NCI-H2081 (cell line): ENCODE results near the gene CASZ1.

ENCODE experiments used
- DNase-seq, 2 experiments: peaks; one replicate each; lab custom pipeline; 2025; lab: John Stamatoyannopoulos, UW

CASZ1 gene

DNA sequence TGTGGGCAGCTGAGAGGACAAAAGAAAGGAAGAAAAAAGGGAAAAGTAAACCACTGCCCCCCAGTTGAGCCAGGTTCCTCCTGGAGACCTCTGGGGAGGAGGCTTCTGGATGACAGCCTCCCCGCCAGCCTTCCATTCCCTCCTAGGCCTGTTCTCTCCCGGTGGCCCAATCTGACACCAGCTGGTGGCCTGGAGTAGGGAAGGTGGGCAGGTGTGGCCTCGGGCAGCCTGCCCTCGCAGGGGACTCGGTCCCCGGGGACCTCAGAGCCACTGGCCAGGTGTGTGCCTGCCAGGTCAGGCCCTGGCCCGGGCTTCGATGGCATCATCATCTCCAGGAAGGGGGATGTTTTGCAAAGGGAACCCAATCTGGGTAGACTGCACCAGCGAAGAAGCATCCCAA, 159.0 kb downstream of the CASZ1 start:
- DNase-seq, result no peak

DNA sequence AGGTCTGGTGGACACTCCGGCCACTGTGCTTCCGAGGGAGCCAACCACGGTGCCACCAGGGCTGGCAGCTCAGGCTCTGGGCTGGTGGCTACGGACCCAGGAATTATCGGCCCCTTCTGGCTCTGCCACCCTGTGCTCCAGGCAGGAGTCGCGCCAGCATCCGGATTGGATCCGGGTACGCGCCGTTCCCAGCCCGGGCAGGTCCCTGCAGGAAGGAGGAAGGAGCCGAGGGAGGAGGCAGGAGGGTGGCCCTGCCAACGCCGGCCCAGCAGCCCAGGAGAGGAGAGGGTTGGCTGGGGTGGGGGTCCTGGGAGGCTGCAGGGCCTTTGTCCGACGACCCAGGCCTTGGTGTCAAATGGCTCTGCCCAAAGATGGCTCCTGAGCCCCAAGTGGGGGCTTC, 160.5 kb downstream of the CASZ1 start:
- DNase-seq, result no peak

DNA sequence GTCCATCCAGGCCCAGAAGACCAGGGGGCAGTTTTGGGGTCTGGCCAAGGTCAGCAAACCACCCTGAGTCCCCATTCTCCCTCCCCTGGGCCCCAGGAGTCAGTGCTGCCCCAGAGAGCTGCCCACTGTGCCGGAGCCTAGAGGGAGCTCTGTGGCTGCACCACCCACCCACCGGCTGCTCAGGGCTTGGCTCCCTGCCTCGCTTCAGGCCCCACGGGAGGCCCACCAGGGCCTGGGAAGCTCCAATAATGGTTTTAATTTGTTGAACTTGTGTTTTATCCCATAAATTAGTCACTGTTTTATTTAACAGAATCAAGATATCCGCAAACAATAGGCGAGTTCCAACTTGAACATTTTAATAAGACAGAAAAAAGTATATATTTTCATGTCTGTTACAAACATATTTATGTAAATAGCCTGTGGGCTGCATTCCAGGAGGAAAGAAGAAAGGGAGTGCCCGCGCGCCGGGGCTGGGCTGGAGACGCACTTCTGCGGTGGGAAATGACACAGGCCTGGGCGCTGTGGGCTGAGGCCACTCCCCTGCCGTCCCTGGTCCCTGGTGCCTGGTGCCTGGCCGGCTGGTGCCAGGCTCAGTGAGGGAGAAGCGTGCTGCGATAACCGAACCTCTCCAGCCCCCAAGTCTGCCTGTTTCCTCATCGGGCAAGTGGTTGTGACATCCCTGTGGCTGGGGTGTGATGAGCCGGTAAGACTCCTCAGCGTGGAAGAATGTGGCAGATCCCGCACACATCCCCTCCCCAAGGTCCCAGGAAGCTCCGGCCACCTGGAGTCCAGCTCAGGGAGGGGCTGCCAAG, 161.2 kb downstream of the CASZ1 start:
- peak; percentile 67 to 75 for DNase-seq

DNA sequence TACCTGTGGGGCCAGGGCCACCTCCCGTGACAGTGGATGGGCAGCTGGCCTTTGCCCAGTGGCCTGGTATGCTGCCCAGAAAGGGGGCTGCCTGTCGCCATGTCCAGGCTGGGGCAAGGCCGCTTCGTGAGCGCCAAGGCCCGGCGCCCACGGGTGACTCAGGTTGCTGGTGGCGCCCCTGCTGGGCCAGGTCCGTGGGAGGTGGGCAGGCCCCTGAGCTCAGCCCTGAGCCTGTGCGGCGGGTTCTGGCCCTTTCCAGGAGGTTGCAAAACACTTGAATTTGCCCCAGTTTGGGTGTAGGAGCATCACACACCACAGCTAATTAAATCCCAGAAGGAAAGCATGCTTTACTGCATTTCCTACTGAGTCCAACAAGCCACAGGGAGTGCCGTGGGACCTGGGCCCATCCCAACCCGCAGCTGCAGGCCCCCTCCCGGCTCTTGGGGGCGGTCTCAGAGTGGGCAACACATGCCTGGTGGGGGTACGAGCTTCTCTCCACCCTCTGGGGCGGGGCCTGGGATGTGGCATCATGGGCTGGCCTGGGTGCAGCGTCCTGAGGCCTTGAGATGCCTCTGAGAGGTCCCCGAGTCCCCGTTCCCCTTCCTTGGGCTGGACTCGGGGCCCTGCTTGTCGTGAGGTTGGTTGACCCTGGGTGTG, 161.9 kb downstream of the CASZ1 start:
- DNase-seq, result no peak

DNA sequence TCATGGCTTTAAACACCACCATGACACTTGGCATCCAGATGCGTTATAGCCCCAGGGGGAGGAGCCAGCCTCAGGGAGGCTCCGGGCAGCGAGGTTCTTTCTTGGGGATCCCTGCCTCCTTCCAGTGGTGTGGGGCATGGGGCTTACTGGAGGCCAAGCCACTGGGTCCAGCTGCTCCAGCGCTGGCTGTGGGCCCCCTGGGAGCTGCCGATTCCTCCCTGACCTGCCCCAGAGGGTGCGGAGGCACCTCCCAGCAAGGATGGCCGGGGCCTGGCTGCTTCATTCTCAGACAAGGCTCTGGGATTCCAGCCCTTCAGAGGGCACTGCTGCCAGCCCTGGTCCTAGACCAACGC, 162.4 kb downstream of the CASZ1 start:
- no peak for DNase-seq

DNA sequence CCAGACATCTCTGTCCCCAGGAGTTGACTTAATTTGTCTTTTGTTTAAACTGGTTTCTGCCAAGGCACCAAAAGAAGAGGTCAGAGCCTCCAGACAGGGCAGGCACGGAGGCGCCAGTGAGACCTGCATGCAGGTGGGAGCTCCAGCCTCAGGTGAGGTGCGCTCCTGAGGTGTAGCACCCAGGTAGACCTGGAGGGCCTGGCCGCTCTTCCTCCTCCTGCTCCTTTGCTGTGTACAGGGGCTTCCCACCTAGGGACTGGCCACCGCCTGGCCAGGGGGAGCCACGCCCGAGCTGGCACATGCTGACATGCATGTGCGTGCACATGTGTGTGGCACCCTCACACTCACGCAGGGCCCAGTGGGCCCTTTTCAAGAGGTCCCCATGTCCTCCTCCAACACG, 163.0 kb downstream of the CASZ1 start:
- DNase-seq, result no peak

DNA sequence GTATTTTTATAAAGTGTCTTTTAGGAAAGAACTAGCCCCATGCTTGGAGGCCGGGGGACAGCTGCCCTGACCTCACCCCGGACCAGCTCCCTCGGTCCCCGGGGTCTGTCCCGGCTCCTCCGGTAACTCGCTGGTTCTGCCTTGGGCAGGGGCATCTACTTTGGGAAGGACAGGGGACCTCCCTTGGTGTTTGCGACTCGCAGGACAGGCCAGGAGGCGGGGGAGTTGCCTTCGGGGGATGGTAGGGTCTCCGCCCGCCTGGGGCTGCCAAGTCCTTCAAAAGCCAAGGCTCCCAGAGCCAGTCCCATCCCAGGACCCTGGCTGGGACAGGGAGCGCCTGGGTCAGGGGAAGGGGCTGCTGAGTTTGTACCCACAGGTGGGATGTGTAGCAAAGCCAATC, 163.8 kb downstream of the CASZ1 start:
- DNase-seq, result no peak

DNA sequence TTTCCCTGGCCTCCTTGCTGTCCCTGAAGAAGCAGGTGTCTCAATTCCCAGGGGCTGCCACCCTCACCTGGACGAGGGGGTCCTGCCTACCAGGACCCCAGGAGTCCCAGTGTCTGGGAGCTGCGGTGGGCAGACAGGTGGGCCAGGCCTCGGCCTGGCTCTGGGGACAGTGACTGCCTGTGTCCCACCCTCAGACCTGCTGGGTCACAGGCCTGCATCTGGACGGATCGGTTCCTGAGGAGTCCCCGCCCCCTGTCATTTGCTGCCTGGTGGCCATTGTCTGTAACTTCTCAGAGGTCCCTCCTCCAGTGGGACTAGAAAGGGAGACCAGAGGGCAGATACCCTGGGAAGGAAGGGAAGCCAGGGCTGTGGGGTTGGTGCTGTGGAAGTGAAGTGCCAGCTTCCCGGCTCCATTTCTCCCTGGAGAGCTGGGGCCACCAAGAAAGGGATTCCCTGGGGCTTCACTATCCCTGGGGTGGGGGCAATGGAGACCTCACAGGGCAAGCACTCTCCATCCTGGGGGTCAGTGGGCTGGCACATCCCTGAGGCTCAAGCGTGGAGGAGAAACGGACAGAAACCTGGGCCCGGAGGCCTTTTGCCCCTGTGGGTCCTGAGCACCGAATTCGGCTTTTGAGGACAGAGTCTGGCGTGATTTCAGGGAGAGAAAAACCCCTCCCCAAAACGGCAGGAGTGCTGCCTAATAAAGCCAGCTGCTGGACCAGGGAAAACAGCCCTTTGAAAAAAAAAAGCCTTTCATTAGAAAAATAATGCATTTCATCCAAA, 164.4 kb downstream of the CASZ1 start:
- no peak for DNase-seq

DNA sequence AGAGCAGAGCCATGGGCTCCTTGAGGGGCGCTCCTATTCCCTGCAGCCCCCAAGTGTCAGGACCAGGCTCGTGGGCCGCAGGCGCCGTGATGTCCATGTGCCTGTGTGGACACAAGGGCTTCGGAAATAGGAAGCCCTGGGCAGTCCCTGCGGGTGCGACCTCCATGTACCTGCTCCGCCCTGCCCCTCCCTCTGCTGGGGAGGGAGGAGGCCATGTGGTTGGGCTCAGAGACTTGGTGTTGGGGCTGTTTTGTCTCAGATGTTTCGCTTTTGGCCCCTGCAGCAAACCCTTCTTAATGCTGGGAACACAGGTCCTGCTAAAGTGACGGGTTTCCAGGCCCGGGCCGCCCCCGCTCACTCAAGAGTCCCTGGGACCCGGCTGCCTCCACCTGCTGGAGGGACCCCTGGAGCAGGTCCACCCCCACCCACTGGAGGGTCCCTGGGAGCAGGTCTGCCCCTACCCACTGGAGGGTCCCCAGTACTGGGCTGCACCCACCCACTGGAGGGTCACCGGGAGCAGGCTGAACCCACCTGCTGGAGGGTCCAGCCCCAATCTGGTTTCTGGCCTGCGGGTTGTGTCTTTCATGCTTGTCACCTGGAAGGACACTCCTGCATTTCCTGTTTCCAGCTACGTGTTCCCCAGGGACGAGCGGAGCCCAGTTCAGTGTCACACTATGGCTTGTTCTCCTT, 165.2 kb downstream of the CASZ1 start:
- no peak for DNase-seq

DNA sequence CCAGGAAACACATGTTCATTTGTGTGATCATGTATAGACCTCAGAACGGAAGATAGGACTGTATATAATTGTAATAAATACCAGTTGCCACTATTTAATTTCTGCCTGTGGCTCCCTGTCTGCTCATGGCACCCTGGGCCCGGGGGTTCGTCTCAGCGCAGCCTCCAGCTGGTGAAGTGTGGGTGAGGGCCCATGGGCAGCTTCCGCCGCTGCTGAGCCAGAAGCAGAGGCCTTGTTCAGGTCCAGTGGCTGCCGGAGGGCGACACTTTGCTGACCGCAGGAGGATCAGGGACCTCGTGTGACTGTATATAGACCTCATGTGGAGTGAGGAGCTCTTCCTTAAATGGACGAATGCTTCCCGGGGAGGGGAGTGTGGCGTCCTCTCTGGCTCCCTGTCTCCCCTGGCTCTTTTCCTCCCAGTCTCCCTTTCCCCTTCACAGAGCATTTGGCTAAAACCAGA, 165.8 kb downstream of the CASZ1 start:
- DNase-seq, result no peak

DNA sequence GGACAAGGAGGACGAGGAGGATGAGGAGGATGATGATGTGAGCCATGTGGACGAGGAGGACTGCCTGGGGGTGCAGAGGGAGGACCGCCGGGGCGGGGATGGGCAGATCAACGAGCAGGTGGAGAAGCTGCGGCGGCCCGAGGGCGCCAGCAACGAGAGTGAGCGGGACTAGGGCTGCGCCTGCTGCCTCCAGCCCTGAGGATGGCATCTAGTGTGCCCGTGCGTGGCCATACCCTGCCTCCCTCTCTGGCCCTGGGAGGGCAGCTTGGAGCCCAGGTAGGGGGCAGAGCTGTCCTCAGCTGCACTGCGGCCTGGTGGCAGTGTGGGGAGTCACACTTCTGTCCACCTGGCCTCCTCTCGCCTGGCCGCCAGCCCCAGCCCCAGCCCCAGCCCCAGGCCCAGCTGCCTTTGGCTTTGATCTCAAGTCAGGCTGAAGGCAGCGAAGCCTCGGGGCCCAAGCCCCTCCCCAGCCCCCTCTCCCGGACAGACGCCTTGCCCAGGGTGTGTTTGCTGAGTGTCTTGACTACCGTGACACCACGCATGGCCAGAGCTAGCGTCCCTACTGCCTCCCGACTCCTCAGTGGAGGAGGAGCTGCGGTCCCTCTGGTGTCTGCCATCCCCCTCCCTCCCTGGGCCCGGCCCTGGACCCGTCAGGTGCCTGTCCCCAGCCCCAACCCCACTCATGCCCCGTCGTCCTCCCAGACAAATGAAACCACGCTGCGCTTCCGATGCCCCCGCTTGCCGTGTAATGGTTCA, 166.5 kb downstream of the CASZ1 start:
- peak in 1 of 2 experiments; percentile 15 for DNase-seq

DNA sequence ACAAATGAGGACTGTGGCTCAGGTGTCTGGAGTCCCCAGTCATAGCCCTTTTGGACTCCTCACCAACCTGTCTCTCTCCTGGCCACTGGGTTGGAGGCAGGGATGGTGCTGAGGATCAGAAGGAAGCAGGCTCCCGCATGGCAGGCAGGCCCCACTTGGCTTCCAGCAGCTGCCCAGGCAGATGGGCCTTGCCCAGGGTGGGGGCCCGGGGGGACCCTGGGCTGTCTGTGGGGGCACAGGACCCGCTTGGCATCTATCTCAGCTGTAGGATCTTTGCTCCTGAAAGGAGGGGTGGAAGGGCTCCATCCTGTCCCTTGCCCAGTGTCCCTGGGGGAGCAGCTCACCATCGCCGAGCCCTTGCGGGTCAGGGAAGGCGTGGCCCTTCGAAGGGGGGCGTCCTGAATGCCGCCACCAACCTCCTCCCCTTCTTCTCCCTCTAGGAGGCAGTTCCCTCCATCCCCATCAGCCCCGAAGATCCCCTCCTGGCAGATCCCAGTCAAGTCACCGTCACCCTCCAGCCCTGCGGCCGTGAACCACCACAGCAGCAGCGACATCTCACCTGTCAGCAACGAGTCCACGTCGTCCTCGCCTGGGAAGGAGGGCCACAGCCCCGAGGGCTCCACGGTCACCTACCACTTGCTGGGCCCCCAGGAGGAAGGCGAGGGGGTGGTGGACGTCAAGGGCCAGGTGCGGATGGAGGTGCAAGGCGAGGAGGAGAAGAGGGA, 167.2 kb downstream of the CASZ1 start:
- DNase-seq, result no peak

DNA sequence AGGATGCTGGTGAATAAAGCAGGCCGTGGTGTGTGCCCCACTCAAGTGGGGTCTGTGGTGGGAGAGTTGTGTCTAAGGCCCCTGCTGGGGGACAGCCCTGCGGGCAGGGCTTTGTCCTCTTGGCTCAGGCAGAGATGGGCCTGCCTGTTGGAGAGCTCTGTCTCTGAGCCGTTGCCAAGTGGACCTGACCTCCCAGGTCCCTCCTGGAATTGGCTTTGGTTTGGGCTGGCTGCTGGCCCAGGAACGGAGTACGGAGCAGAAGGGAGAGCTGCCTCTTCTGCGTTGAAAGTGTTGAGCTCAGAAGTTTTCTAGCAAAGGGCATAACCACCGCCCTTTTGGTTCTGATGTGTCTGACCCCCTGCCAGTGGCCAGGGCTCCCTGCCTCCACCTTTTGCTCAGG, 167.8 kb downstream of the CASZ1 start:
- DNase-seq, result no peak

DNA sequence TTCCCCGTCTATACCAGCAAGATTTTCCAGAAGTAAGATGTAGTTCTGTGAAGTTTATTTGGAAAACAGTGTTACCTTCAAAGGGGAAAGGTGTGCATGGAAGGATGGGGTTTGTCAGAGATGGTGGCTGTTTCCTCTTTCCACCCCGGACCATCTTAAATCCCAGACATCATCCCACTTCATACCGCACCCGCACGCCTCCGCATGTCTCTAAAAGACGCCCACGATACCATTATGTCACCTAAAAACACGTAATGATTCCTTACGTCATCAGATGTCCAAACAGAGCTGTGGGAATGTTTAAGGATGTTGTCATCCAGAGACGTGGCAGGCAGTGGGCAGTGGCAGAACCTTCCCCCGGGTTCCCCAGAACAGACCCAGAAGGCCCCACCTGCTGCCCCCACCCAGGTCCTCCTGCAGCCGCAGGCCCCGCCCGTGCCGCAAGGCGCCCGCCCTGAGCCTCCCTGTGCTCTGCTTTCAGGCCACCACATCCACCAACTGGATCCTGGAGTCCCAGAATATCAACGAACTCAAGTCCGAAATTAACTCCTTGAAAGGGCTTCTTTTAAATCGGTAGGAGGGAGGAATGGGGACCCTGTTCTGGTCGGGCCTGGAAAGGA, 169.5 kb downstream of the CASZ1 start:
- DNase-seq, result no peak

DNA sequence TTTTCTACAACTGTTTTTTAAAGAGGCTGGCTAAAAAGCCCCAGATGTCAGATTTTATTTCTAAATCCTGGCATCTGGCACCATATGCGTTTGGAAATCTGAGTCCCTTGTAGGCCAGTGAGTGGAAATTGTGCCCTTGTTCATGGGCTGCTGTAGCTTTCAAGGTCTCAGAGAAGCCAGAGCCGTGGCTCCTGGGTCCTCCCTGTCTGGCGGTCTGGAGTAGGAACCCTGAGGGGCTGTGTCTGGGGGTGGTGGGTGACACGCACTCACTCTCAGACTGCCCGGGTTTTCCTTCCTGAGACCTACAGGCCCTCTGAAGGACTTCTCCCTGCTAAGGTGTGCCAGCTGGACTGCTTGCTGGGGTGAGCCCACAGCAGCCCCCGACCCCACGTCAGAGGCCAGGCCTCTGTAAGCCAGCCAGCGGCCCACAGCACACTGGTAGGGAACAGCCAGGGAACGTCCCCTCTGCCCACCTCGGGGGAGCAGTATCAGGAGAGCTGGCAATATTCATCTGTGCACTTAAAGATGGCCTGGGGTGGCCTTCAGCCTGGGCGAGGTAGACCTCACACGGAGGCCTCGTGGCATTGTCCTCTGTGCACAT, 170.2 kb downstream of the CASZ1 start:
- no peak for DNase-seq

DNA sequence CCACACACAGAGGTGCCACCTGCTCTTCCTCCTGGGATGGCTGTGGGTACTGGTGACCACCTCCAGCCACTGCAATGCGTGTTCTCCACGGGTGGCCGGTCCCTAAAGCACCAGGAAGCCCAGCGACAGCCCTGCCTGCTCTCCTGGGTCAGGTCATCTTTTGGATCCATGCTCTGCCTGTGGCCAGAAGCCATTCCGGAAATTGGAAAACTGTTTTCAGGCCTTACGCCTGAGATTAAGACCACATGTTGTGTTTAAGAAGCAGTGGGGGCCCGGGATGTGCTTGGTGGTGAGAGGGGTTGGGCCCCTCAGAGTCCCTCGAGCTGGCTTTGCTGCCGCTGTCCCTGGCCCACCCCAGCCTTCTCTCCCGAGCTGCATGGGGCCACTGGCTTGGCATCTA, 170.9 kb downstream of the CASZ1 start:
- DNase-seq, result no peak

DNA sequence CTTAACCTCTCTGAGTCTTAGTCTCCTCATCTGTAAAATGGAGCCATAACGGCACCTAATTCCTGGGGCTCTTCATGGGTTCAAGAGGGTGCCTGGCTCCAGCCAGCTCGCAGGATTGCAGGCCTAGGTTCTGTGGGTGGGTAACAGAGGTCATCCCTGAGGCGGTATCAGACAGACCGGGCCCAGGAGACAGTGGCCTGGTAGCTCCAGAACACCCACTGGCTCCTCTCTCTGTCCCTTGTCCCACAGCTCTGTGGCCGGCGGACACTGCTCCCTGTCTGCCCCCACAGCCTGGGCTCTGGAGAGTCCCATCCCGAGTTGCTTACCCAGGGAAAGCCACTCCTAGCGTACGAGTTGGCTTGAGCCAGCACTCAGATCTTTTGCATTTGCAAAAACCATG, 171.4 kb downstream of the CASZ1 start:
- no peak for DNase-seq

DNA sequence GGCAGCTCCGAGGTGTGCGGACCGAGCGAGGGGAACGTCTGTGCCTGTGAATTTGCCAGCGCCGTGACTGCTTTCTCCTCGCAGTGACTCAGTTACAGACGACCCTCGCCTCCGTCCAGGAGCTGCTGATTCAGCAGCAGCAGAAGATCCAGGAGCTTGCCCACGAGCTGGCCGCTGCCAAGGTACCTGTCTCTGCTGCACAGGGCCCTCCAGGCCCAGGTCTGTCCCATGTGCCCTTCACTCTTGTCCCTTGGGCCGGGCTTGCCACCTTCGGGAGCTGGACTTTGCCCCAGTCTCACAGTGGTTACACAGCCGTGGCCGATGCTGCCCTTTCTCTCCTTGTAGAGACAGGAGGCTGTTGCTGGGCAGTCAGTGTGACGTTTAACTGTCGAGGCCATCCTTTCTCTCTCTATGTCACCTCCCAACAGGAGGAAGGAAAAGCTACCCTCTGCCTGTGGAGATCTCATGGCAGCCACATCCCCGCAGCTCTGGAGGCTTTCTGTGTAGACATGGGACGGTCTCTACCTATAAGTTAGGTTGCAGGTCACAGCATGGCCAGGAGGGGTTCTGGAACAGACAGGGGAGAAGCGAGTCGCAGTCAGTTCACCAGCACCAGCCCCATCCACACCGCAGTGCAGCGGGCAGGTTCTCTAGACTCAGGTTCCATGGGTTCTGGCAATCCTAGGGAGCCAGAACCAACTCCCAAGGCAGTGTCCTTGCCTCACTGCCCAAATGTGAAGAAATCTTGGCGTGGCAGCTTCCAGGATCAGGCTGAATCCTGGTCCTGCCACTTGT, 172.0 kb downstream of the CASZ1 start:
- no peak for DNase-seq

DNA sequence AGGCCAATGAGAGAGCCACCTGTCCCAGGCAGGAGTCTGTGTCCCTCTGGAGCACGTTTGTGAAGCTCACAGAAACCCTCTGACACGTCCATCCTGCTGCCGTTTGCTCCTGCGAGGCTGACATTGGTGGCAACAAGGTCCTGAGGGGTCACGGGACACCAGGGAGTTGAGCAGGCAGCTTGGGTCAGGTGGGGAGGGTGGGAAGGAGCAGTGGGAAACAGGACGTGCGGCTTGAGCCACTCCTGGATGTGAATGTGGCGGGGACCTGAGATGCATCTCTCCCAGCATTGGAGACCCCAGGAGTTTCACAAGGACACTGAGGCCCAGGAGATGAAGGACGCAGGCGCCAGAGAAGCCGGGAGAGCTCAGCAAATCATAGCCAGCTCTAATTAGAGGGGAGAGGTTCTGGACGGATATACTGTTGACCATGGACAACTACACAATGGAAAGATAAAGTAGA, 172.7 kb downstream of the CASZ1 start:
- DNase-seq, result no peak
